K562 (cell line): ENCODE data around the gene AGRN. TPM values are rescaled to one million over a fixed set of nuclear protein-coding genes. Genes with fewer than 3 reads are reported as not detected.

Experiments used
- ATAC-seq: fragments of 200-7000 bp; cut with Tn5 transposase; 3 replicates; pipeline ENCODE4 v1.9.1; 2020; ENCODE audit warnings: moderate library complexity
- BruUV-seq: library from RNA; stranded (reverse); fragments of 400-500 nt; replicated peaks from 2 replicates; lab custom pipeline; 2021; lab: Mats Ljungman, UMichigan
- CTCF ChIA-PET: fragments of 300-600 bp; formaldehyde crosslinking; extraction: SDS; loops from one replicate; lab custom pipeline; 2021; ENCODE audit warnings: low intra/inter-chr PET ratio; lab: Yijun Ruan, JAX
- POLR2A ChIA-PET: fragments of 300-600, 350-650 bp; sonication (Branson Sonifier 250); formaldehyde crosslinking; extraction: SDS; loops from one replicate; lab custom pipeline; 2021; ENCODE audit warnings: antibody characterized with exemption, inconsistent platforms; lab: Yijun Ruan, JAX
- DNase-seq, 4 experiments: peaks; one replicate each; pipeline versions ENCODE4 v3.0.0 to v3.0.0-alpha.2; 2011 to 2018; ENCODE audit warnings: low spot score in 3 of 4, mixed read lengths in 3 of 4; ENCODE audit errors: extremely low read depth in 1 of 4
- FAIRE-seq: peaks from 2 replicates; lab custom pipeline; 2011; peaks lifted over from hg19 to GRCh38; lab: Jason Lieb, UNC
- H2AFZ ChIP-seq: 2 replicates; pipeline ENCODE4 v1.6.0; 2011; ENCODE audit warnings: low read depth, low read length, control low read depth, inconsistent platforms
- H3K27ac ChIP-seq: fragments of 200-600 bp; 3 replicates; pipeline ENCODE4 v1.8.0; 2011; ENCODE audit warnings: low read depth, mild to moderate bottlenecking, control low read depth, inconsistent platforms, low read length, moderate library complexity, mixed read lengths; ENCODE audit errors: extremely low read depth
- H3K27me3 ChIP-seq, 2 experiments: fragments of 300-600 bp in 1 of 2; 2 replicates in 1 of 2; 3 replicates in 1 of 2; pipeline versions ENCODE4 v1.6.0 to v1.8.0; 2011; ENCODE audit warnings: inconsistent platforms in 2 of 2, low read length in 2 of 2, mild to moderate bottlenecking in 1 of 2, mixed read lengths in 1 of 2, moderate library complexity in 1 of 2; ENCODE audit not compliant: control insufficient read depth in 2 of 2, insufficient read depth in 2 of 2
- H3K36me3 ChIP-seq: fragments of 300-600 bp; 3 replicates; pipeline ENCODE4 v1.8.0; 2011; ENCODE audit warnings: mild to moderate bottlenecking, low read length, inconsistent platforms; ENCODE audit not compliant: control insufficient read depth, insufficient read depth
- H3K4me1 ChIP-seq, 2 experiments: fragments of 200-600 bp in 1 of 2; replicated peaks in 1 of 2; 2 replicates in 1 of 2; 3 replicates in 1 of 2; pipeline versions ENCODE4 v1.5.1 to v1.8.0; 2011; ENCODE audit warnings: inconsistent platforms in 2 of 2, low read length in 2 of 2, mild to moderate bottlenecking in 1 of 2, mixed read lengths in 1 of 2, moderate library complexity in 1 of 2; ENCODE audit not compliant: control insufficient read depth in 2 of 2, insufficient read depth in 2 of 2
- H3K4me2 ChIP-seq: 2 replicates; pipeline ENCODE4 v1.6.1; 2011; ENCODE audit warnings: low read length, control low read depth, inconsistent platforms, mixed read lengths; ENCODE audit not compliant: insufficient read depth
- H3K4me3 ChIP-seq: fragments of 200-600 bp; sonication (generic), shearing (Covaris generic); 2 replicates; pipeline ENCODE4 v1.5.1; 2016; ENCODE audit warnings: control low read depth, inconsistent platforms
- H3K79me2 ChIP-seq: fragments of 200-600 bp; 3 replicates; pipeline ENCODE4 v1.8.0; 2011; ENCODE audit warnings: low read length, inconsistent platforms; ENCODE audit not compliant: control insufficient read depth, insufficient read depth
- H3K9ac ChIP-seq, 2 experiments: 2 replicates each; pipeline versions ENCODE4 v1.6.0 to v1.6.1; 2011; ENCODE audit warnings: low read depth in 2 of 2, low read length in 2 of 2, control low read depth in 1 of 2, inconsistent platforms in 1 of 2, mild to moderate bottlenecking in 1 of 2, mixed read lengths in 1 of 2; ENCODE audit not compliant: insufficient read depth in 1 of 2
- H3K9me1 ChIP-seq: one replicate; pipeline ENCODE4 v1.6.0; 2011; ENCODE audit warnings: inconsistent platforms, mild to moderate bottlenecking, low read length, moderate library complexity; ENCODE audit not compliant: control insufficient read depth, insufficient read depth
- H3K9me3 ChIP-seq: replicated peaks from 2 replicates; pipeline ENCODE4 v1.5.1; 2011; ENCODE audit warnings: low read depth, low read length, inconsistent platforms; ENCODE audit not compliant: control insufficient read depth, insufficient read depth
- H4K20me1 ChIP-seq: replicated peaks from 2 replicates; pipeline ENCODE4 v1.6.1; 2011; ENCODE audit warnings: low read length, inconsistent platforms, mixed read lengths; ENCODE audit not compliant: control insufficient read depth, insufficient read depth
- POLR2G ChIP-seq: fragments of 200-400 bp; formaldehyde crosslinking; IDR thresholded peaks from 2 replicates; pipeline ENCODE4 v1.6.1; 2017; ENCODE audit warnings: low read depth, mild to moderate bottlenecking, antibody characterized with exemption, low read length, moderate library complexity
- ZNF347 ChIP-seq: fragments of 450-650 bp; formaldehyde crosslinking; IDR thresholded peaks from 2 replicates; pipeline ENCODE4 v1.4.0; 2020; ENCODE audit warnings: low read depth, mild to moderate bottlenecking, moderate library complexity
- ZNF717 ChIP-seq: fragments of 250-450 bp; sonication (Bioruptor Pico); IDR thresholded peaks from 2 replicates; pipeline ENCODE4 v1.5.0; 2021
- WGBS: fragments of 100-300 bp; shearing (Covaris generic); methylation state at CpG from one replicate; pipeline ENCODE4 v1.1.6; 2016; ENCODE audit warnings: low coverage, mixed read lengths; ENCODE audit not compliant: insufficient coverage; ENCODE audit errors: missing lambda C conversion rate; 5-methylcytosine and 5-hydroxymethylcytosine counted together
- in situ Hi-C: fragments of 300-500 bp; cut with MboI; formaldehyde crosslinking; loops from 4 replicates; pipeline ENCODE4 v1.15.0; 2018; ENCODE audit warnings: inconsistent platforms, mixed read lengths
- intact Hi-C: fragments of 100-400 bp; cut with micrococcal nuclease; formaldehyde crosslinking; loops from 2 replicates; pipeline ENCODE4 v1.14.2; 2022
- polyA plus RNA-seq, 8 experiments: library from polyadenylated mRNA; depleted of rRNA in 4 of 8; stranded (reverse) in 5 of 8; unstranded in 3 of 8; fragments of >200 nt; fragmentation: Nextera tagmentation in 2 of 8; fragmentation: Illumina TruSeq in 1 of 8; extraction: Ambion mirVana in 2 of 8; extraction: Trizol in 1 of 8; gene quantifications; 2 replicates each; pipeline versions ENCODE4 v1.2.1 to v1.2.3, GENCODE V29; 2011 to 2014; ENCODE audit warnings: inconsistent platforms in 1 of 8, missing spikeins in 1 of 8
- total RNA-seq, 7 experiments: library from RNA; depleted of rRNA in 6 of 7; stranded (reverse); fragments of >200 nt in 6 of 7; fragmentation: Illumina TruSeq in 2 of 7; extraction: Trizol in 2 of 7; gene quantifications; 2 replicates each; pipeline versions ENCODE4 v1.2.1 to v1.2.3, GENCODE V29; 2011 to 2021; ENCODE audit warnings: low replicate concordance in 1 of 7

The AGRN gene
- total and polyA plus RNA-seq, 9 of the 15 experiments (the other 6 are each of a cell fraction or from before 2014, with no cell fraction given), result 0.04 to 111 (median 18.1) TPM

- no peak for ATAC-seq
- in situ Hi-C loops, result no loop called here
- POLR2A ChIA-PET, result no interaction called here
- no peak overlapping the region for H3K4me2 ChIP-seq
- DNase-seq, result no peak
- no peaks in the 10 kb centered on the region; the same call in 2 of the 3 replicates for H3K79me2 ChIP-seq
- no peaks in the 10 kb centered on the region for H3K27me3 ChIP-seq
- H3K27ac ChIP-seq, result no peak overlapping the region
- no peak overlapping the region for H3K9ac ChIP-seq
- no peak for FAIRE-seq
- whole genome bisulfite sequencing, result 97% methylated on average over 22 of the region's 26 CpGs
- no TSS peak for BruUV-seq
- CTCF ChIA-PET, result no interaction called here
- no peaks in the 10 kb centered on the region for H3K9me1 ChIP-seq
- H3K4me3 ChIP-seq, result no peak overlapping the region
- H3K9me3 ChIP-seq, result no peaks in the 10 kb centered on the region
- no peak for TF ChIP-seq ZNF717 (CRISPR knock-in tag)
- TF ChIP-seq, all 486 proteins: peak for 0
- H4K20me1 ChIP-seq, result no peaks in the 10 kb centered on the region
- intact Hi-C loops, result no loop called here
- H2AFZ ChIP-seq, result no peak overlapping the region
- peaks cover 86% of the 10 kb centered on the region; the same call in 2 of the 3 replicates for H3K36me3 ChIP-seq
- peaks cover 0 to 49% of the 10 kb centered on the region in 2 experiments; a peak in 2 of 5 replicates for H3K4me1 ChIP-seq
Observed at GRCh38 chr1:1046767-1047166, 26.8 kb downstream of the AGRN start.

GRCh38 chr1:1047407-1047806 is 27.5 kb downstream of the AGRN start:
- ATAC-seq (no peak), FAIRE-seq (no peak), DNase-seq (no peak)
- in situ Hi-C loops (no loop called here), intact Hi-C loops (no loop called here)
- CTCF ChIA-PET, result no interaction called here
- no peaks in the 10 kb centered on the region for H3K9me3 ChIP-seq
- H4K20me1 ChIP-seq, result no peaks in the 10 kb centered on the region
- no TSS peak for BruUV-seq
- POLR2A ChIA-PET, result no interaction called here
- no peaks in the 10 kb centered on the region for H3K27me3 ChIP-seq
- H3K9ac ChIP-seq, result no peak overlapping the region
- no peak overlapping the region for H2AFZ ChIP-seq
- H3K4me2 ChIP-seq, result no peak overlapping the region
- no peaks in the 10 kb centered on the region; the same call in 2 of the 3 replicates for H3K79me2 ChIP-seq
- WGBS, result 97% methylated on average over 19 of the region's 19 CpGs
- peaks cover 86% of the 10 kb centered on the region for H3K36me3 ChIP-seq
- H3K9me1 ChIP-seq, result no peaks in the 10 kb centered on the region
- TF ChIP-seq ZNF347 (CRISPR knock-in tag), result no peak
- TF ChIP-seq POLR2G, result peak; percentile 46; the same call in 1 of the 2 replicates
- no peak overlapping the region for H3K4me3 ChIP-seq
- no peak overlapping the region for H3K27ac ChIP-seq
- peaks cover 0 to 42% of the 10 kb centered on the region in 2 experiments; a peak in 2 of 5 replicates for H3K4me1 ChIP-seq
